ENCODE data around the gene HAO2.

HAO2 gene

GRCh38 chr1:119440721-119441307 is 72.2 kb downstream of the HAO2 start:
- Histone ChIP-seq H3K9me3 (ENCODE audit: severe bottlenecking) (no peaks in the 10 kb centered on the region), H3K27me3 (ENCODE audit: insufficient read depth, low read depth, severe bottlenecking) (no peaks in the 10 kb centered on the region), H3K27ac (no peak overlapping the region), H3K36me3 (no peaks in the 10 kb centered on the region), H3K4me3 (ENCODE audit: low read depth, low read length) (no peak overlapping the region)
- DNase-seq: no peak
- TF ChIP-seq, protein P1, sequence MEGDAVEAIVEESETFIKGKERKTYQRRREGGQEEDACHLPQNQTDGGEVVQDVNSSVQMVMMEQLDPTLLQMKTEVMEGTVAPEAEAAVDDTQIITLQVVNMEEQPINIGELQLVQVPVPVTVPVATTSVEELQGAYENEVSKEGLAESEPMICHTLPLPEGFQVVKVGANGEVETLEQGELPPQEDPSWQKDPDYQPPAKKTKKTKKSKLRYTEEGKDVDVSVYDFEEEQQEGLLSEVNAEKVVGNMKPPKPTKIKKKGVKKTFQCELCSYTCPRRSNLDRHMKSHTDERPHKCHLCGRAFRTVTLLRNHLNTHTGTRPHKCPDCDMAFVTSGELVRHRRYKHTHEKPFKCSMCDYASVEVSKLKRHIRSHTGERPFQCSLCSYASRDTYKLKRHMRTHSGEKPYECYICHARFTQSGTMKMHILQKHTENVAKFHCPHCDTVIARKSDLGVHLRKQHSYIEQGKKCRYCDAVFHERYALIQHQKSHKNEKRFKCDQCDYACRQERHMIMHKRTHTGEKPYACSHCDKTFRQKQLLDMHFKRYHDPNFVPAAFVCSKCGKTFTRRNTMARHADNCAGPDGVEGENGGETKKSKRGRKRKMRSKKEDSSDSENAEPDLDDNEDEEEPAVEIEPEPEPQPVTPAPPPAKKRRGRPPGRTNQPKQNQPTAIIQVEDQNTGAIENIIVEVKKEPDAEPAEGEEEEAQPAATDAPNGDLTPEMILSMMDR (IDR thresholded peaks at IDR 0.05; ENCODE audit: low read depth, low read length): no peak

DNA sequence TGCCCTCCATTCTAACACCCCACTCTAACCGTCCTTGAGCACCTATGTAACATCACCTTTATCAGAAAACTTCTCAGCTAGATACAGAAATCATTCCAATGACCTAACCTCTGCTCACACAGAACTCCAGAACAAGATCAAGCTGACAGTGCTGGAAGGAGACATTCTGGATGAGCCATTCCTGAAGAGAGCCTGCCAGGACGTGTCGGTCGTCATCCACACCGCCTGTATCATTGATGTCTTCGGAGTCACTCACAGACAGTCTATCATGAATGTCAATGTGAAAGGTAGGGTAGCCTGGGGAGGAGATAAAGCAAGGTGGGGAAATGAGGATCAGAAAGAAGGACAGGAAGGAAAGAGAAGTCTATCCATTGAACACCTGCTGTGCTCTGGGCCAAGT is 74.2 kb downstream of the HAO2 start:
- no peaks in the 10 kb centered on the region for H3K36me3 ChIP-seq
- no peak for DNase-seq
- H3K27me3 ChIP-seq (ENCODE audit: insufficient read depth, low read depth, severe bottlenecking): no peaks in the 10 kb centered on the region
- H3K9me3 ChIP-seq (ENCODE audit: severe bottlenecking): no peaks in the 10 kb centered on the region
- TF ChIP-seq, protein P1 (IDR thresholded peaks at IDR 0.05; ENCODE audit: low read depth, low read length): no peak
- H3K4me3 ChIP-seq (ENCODE audit: low read depth, low read length): no peak overlapping the region
- H3K27ac ChIP-seq: no peak overlapping the region

Measured in WERI-Rb-1 (cell line).